ENCODE results near the gene ISYNA1. TPM values are rescaled to one million over a fixed set of nuclear protein-coding genes. Genes with fewer than 3 reads are reported as not detected.

The ISYNA1 gene
- total and polyA plus RNA-seq, 2 of the 13 experiments (the other 11 are each of a cell fraction or from before 2014, with no cell fraction given): 29.6 to 48.5 TPM

- no peak for TF ChIP-seq NR2C2 (CRISPR knock-in tag; IDR thresholded peaks at IDR 0.05; ENCODE audit: borderline replicate concordance)
- TF ChIP-seq TFE3 (CRISPR knock-in tag; IDR thresholded peaks at IDR 0.05): no peak
- TF ChIP-seq SRSF4 (IDR thresholded peaks at IDR 0.05; ENCODE audit: low read depth, low read length, poor library complexity, severe bottlenecking): no peak
- peak in 1 of 2 experiments; percentile 87; a peak in 2 of 4 replicates for TF ChIP-seq EP300 (IDR thresholded peaks at IDR 0.05; ENCODE audit: low read depth in 2 of 2, low read length in 2 of 2)
- no peak for TF ChIP-seq EP300 (CRISPR knock-in tag; IDR thresholded peaks at IDR 0.05; ENCODE audit: borderline replicate concordance)
- TF ChIP-seq MXI1 (IDR thresholded peaks at IDR 0.05; ENCODE audit: borderline replicate concordance, low read depth, low read length): peak; percentile 71; the same call in 2 of the 3 replicates
- no peak for TF ChIP-seq ZNF724P (CRISPR knock-in tag; IDR thresholded peaks at IDR 0.05; ENCODE audit: borderline replicate concordance)
- TF ChIP-seq, protein P1, sequence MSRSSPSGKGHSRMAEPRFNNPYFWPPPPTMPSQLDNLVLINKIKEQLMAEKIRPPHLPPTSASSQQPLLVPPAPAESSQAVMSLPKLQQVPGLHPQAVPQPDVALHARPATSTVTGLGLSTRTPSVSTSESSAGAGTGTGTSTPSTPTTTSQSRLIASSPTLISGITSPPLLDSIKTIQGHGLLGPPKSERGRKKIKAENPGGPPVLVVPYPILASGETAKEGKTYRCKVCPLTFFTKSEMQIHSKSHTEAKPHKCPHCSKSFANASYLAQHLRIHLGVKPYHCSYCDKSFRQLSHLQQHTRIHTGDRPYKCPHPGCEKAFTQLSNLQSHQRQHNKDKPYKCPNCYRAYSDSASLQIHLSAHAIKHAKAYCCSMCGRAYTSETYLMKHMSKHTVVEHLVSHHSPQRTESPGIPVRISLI (CRISPR knock-in tag; IDR thresholded peaks at IDR 0.05; ENCODE audit: borderline replicate concordance): peak; percentile 18; the same call in 1 of the 2 replicates
- peak; percentile 76 for TF ChIP-seq PATZ1 (CRISPR knock-in tag; IDR thresholded peaks at IDR 0.05)
- TF ChIP-seq ZNF260 (CRISPR knock-in tag; IDR thresholded peaks at IDR 0.05; ENCODE audit: borderline replicate concordance, low read depth): no peak
- no peak for TF ChIP-seq TCF12 (IDR thresholded peaks at IDR 0.05)
- TF ChIP-seq TCF12 (CRISPR knock-in tag; IDR thresholded peaks at IDR 0.05): no peak
- TF ChIP-seq ZSCAN31 (CRISPR knock-in tag; IDR thresholded peaks at IDR 0.05; ENCODE audit: low read depth): no peak
- TF ChIP-seq TARDBP (CRISPR knock-in tag; IDR thresholded peaks at IDR 0.05): 0 out of 2 replicates have a peak, but pooled peaks have one; percentile 7
- TF ChIP-seq TEF (CRISPR knock-in tag; IDR thresholded peaks at IDR 0.05): no peak
- TF ChIP-seq POGK (CRISPR knock-in tag; conservative IDR thresholded peaks at IDR 0.05): peak; percentile 41
- TF ChIP-seq ATF7 (IDR thresholded peaks at IDR 0.05): no peak
- TF ChIP-seq ATF7 (CRISPR knock-in tag; IDR thresholded peaks at IDR 0.05): no peak
- no peak for TF ChIP-seq BCL6 (CRISPR knock-in tag; IDR thresholded peaks at IDR 0.05)
- 0 out of 2 replicates have a peak, but pooled peaks have one; percentile 1 for TF ChIP-seq BCL3 (CRISPR knock-in tag; IDR thresholded peaks at IDR 0.05)
- TF ChIP-seq KMT2B (CRISPR knock-in tag; IDR thresholded peaks at IDR 0.05): no peak
- TF ChIP-seq ZFX (CRISPR knock-in tag; IDR thresholded peaks at IDR 0.05; ENCODE audit: low read depth): peak; percentile 37
Observed at GRCh38 chr19:18419195-18419698, 18.7 kb downstream of the ISYNA1 start, which contains the start of gene SSBP4 (continued).
